Mesendoderm (in vitro differentiated cells): ENCODE measurements around the gene LAMB3.

Experiments used
- DNase-seq: peaks from one replicate; pipeline ENCODE4 v3.0.0; 2013
- H2AK5ac ChIP-seq: 2 replicates; pipeline ENCODE4 v1.6.1; 2013; ENCODE audit warnings: low read length, inconsistent platforms
- H2BK120ac ChIP-seq: 2 replicates; pipeline ENCODE4 v1.6.1; 2013; ENCODE audit warnings: low read depth, mild to moderate bottlenecking, low read length, moderate library complexity, mixed read lengths
- H2BK15ac ChIP-seq: replicated peaks from 2 replicates; pipeline ENCODE4 v1.6.1; 2013; ENCODE audit warnings: low read depth, mild to moderate bottlenecking, moderate library complexity
- H2BK5ac ChIP-seq: 2 replicates; pipeline ENCODE4 v1.6.1; 2013; ENCODE audit warnings: low read length, inconsistent platforms
- H3K18ac ChIP-seq: 2 replicates; pipeline ENCODE4 v1.6.1; 2013; ENCODE audit warnings: mild to moderate bottlenecking, low read length, mixed read lengths
- H3K23ac ChIP-seq: one replicate; pipeline ENCODE4 v1.6.1; 2013; ENCODE audit warnings: low read length
- H3K27ac ChIP-seq: 2 replicates; pipeline ENCODE4 v1.5.1; 2013; ENCODE audit warnings: low read depth, mild to moderate bottlenecking, inconsistent platforms, low read length, moderate library complexity
- H3K27me3 ChIP-seq: 2 replicates; pipeline ENCODE4 v1.6.1; 2013; ENCODE audit warnings: low read length, control low read depth, mild to moderate bottlenecking, inconsistent platforms; ENCODE audit not compliant: insufficient read depth, poor library complexity
- H3K36me3 ChIP-seq: 2 replicates; pipeline ENCODE4 v1.6.1; 2013; ENCODE audit warnings: low read length, inconsistent platforms; ENCODE audit not compliant: control insufficient read depth, insufficient read depth
- H3K4ac ChIP-seq: one replicate; pipeline ENCODE4 v1.6.1; 2013; ENCODE audit warnings: low read depth, mild to moderate bottlenecking, low read length, moderate library complexity
- H3K4me1 ChIP-seq: 2 replicates; pipeline ENCODE4 v1.6.1; 2013; ENCODE audit warnings: low read depth, low read length, inconsistent platforms; ENCODE audit not compliant: control insufficient read depth
- H3K4me2 ChIP-seq: 2 replicates; pipeline ENCODE4 v1.6.1; 2013; ENCODE audit warnings: low read length
- H3K4me3 ChIP-seq: 2 replicates; pipeline ENCODE4 v1.5.1; 2013; ENCODE audit warnings: mild to moderate bottlenecking, low read length
- H3K56ac ChIP-seq: one replicate; pipeline ENCODE4 v1.6.1; 2013; ENCODE audit warnings: low read length
- H3K79me1 ChIP-seq: 2 replicates; pipeline ENCODE4 v1.6.1; 2013; ENCODE audit warnings: low read length, inconsistent platforms
- H3K79me2 ChIP-seq: 2 replicates; pipeline ENCODE4 v1.6.1; 2013; ENCODE audit warnings: mild to moderate bottlenecking, low read length; ENCODE audit not compliant: control insufficient read depth, insufficient read depth
- H3K9ac ChIP-seq: 2 replicates; pipeline ENCODE4 v1.6.1; 2013; ENCODE audit warnings: low read length, inconsistent platforms
- H4K5ac ChIP-seq: one replicate; pipeline ENCODE4 v1.6.1; 2013; ENCODE audit warnings: low read length
- H4K8ac ChIP-seq: one replicate; pipeline ENCODE4 v1.6.1; 2013; ENCODE audit warnings: low read depth, mild to moderate bottlenecking, control low read depth, low read length, moderate library complexity
- WGBS: extraction: QIAGEN DNeasy Blood & Tissue Kit; methylation state at CpG from one replicate; pipeline ENCODE4 v1.1.7; 2013; ENCODE audit warnings: low lambda C conversion rate, missing lambda C conversion rate; ENCODE audit not compliant: insufficient coverage; ENCODE audit errors: extremely low coverage; 5-methylcytosine and 5-hydroxymethylcytosine counted together

Gene LAMB3

DNA sequence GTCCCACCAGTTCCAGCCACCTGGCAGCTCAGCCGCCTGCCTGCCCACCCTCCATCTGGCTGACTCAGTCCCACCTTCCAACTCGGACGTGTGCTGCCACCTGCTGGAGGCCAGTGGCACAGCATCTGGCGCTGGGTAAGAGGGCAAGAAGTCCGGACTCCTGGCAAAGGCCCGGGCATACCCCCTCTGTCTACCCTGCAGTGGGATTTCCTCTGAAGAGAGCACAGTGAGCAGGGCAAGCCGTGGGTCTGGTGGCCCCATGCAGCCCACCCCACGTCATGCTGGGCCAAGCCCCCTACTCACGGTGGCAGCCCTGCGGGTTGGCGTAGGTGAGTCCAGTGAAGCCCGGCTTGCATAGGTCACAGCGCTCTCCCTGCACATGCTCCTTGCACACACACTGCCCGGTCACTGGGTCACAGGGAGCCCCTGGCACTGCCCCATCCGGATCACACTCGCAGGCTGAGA is 24.5 kb downstream of the LAMB3 start:
- Histone ChIP-seq H3K27ac (no peak overlapping the region), H3K18ac (no peak overlapping the region), H3K9ac (no peak overlapping the region), H3K23ac (no peak overlapping the region), H2AK5ac (no peak overlapping the region), H2BK15ac (no peak overlapping the region), H2BK120ac (no peak overlapping the region), H3K79me2 (no peaks in the 10 kb centered on the region), H4K8ac (no peak overlapping the region), H3K79me1 (no peaks in the 10 kb centered on the region), H4K5ac (no peak overlapping the region), H3K36me3 (no peaks in the 10 kb centered on the region), H3K4ac (no peak overlapping the region), H3K4me3 (no peak overlapping the region), H3K27me3 (no peaks in the 10 kb centered on the region), H3K56ac (no peak overlapping the region), H3K4me1 (no peaks in the 10 kb centered on the region), H2BK5ac (no peak overlapping the region), H3K4me2 (no peak overlapping the region)
- DNase-seq: peak; percentile 91
- no CpG with 5 or more reads among the region's 16 CpGs for WGBS

DNA sequence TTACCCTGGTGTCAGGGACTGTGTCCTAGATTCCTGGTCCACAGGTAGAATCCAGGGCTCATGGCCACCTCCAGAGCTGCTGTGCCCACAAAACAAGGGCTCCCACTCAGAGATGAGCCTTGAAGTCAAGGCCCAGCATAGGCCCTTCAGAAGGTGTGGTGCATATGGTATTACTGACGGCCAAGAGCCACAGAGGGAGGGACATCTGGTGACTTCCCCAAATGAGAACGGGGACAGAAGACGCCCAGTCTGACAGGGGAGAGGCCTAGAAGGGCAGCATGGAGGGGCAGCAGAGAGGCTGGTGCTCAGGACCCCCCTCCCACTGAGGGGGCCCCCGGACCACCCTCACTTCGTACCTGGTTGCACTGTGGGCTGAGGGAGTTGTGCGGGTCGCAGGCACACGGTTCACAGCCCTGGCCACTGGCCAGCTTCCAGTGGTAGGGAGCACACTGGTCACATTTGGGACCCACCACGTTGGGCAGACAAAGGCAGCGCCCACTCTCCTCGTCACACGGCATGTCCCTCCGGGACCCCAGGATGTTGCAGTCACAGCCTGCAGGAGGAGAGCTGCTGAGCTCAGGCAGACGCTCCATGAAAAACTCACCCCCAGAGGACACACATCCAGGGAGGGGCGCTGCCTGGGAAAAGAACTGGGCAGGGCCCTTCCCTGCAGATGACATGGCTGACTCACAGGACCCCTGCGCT is 25.0 kb downstream of the LAMB3 start:
- H3K4ac ChIP-seq: no peak overlapping the region
- H3K79me2 ChIP-seq: no peaks in the 10 kb centered on the region
- no peaks in the 10 kb centered on the region for H3K36me3 ChIP-seq
- no peak overlapping the region for H3K4me3 ChIP-seq
- WGBS: no CpG with 5 or more reads among the region's 16 CpGs
- DNase-seq: no peak
- H3K27ac ChIP-seq: no peak overlapping the region
- H3K56ac ChIP-seq: no peak overlapping the region
- no peak overlapping the region for H3K23ac ChIP-seq
- H3K9ac ChIP-seq: no peak overlapping the region
- H3K4me1 ChIP-seq: no peaks in the 10 kb centered on the region
- no peak overlapping the region for H4K8ac ChIP-seq
- H2BK120ac ChIP-seq: no peak overlapping the region
- H3K4me2 ChIP-seq: no peak overlapping the region
- no peak overlapping the region for H2BK15ac ChIP-seq
- no peak overlapping the region for H3K18ac ChIP-seq
- H2AK5ac ChIP-seq: no peak overlapping the region
- no peaks in the 10 kb centered on the region for H3K79me1 ChIP-seq
- H4K5ac ChIP-seq: no peak overlapping the region
- H2BK5ac ChIP-seq: no peak overlapping the region
- no peaks in the 10 kb centered on the region for H3K27me3 ChIP-seq

DNA sequence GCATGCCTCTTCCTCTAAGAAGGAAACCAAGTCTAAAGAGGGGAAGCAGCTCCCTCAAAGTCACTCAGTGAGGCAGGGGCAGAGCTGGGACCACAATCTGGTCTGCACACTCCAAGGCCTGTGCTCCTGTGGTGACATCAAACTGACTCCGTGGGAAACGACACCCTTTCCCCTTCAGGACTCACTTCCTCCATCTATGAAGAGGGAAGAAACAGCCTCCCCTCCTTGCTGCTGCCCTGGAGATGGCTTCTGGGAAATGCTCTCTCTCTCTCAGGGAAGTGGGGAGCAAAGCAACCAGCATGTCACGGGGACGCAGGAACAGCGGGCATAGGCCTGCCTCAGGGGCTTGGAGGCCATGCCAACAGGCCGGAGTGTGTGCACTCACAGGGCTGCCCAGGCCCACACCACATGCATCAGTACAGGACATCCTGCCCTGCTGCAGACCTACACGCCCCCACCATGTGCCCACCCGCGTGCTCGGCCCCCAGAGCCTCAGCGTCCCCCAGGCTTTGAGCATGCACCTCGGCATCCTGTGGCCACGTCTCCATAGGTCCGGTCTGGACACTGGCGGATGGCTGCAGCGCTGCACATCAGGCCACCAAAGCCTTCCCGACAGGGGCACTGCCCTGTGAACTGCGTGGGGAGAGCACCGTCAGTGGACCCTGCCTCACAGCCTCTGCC is 25.7 kb downstream of the LAMB3 start:
- no peak overlapping the region for H3K18ac ChIP-seq
- H2BK120ac ChIP-seq: no peak overlapping the region
- no peak overlapping the region for H3K4me3 ChIP-seq
- H2BK5ac ChIP-seq: no peak overlapping the region
- DNase-seq: no peak
- H3K4me1 ChIP-seq: no peaks in the 10 kb centered on the region
- WGBS: no CpG with 5 or more reads among the region's 19 CpGs
- H3K4me2 ChIP-seq: no peak overlapping the region
- H3K9ac ChIP-seq: no peak overlapping the region
- no peak overlapping the region for H3K27ac ChIP-seq
- no peak overlapping the region for H2AK5ac ChIP-seq
- no peak overlapping the region for H3K23ac ChIP-seq
- no peaks in the 10 kb centered on the region for H3K79me1 ChIP-seq
- H3K79me2 ChIP-seq: no peaks in the 10 kb centered on the region
- no peaks in the 10 kb centered on the region for H3K36me3 ChIP-seq
- H3K56ac ChIP-seq: no peak overlapping the region
- H4K8ac ChIP-seq: no peak overlapping the region
- H3K4ac ChIP-seq: no peak overlapping the region
- H4K5ac ChIP-seq: no peak overlapping the region
- no peak overlapping the region for H2BK15ac ChIP-seq
- H3K27me3 ChIP-seq: no peaks in the 10 kb centered on the region

DNA sequence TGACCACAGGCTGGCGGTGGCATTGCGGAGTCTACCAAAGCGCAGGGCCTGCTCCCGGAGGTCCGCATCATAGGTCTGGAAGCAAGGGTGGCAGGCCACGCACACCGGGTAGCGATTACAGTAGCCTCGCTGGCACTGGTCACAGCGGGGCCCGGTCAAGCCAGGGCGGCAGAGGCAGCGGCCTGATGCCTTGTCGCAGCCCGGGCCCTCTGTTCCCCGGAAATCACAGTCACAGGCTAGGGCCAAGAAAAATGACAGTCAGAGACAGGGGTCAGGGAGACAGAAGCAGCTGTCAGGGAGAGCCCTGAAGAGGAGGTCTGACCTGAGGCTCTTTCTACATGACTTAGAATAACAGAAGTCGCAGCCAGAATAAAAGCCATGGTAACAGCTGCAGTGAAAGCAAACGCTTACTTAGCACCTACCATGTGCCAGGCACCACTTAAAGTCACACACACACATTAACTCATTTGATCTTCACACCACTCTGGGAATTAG is 26.4 kb downstream of the LAMB3 start:
- Histone ChIP-seq H3K4me2 (no peak overlapping the region), H3K4ac (no peak overlapping the region), H3K56ac (no peak overlapping the region), H2BK5ac (no peak overlapping the region), H3K18ac (no peak overlapping the region), H2BK120ac (no peak overlapping the region), H3K4me1 (no peaks in the 10 kb centered on the region), H3K27me3 (no peaks in the 10 kb centered on the region), H3K79me2 (no peaks in the 10 kb centered on the region), H2BK15ac (no peak overlapping the region), H3K36me3 (no peaks in the 10 kb centered on the region), H4K8ac (no peak overlapping the region), H3K79me1 (no peaks in the 10 kb centered on the region), H3K23ac (no peak overlapping the region), H3K4me3 (no peak overlapping the region), H2AK5ac (no peak overlapping the region), H3K27ac (no peak overlapping the region), H4K5ac (no peak overlapping the region), H3K9ac (no peak overlapping the region)
- no CpG with 5 or more reads among the region's 18 CpGs for WGBS
- peak; percentile 61 for DNase-seq

DNA sequence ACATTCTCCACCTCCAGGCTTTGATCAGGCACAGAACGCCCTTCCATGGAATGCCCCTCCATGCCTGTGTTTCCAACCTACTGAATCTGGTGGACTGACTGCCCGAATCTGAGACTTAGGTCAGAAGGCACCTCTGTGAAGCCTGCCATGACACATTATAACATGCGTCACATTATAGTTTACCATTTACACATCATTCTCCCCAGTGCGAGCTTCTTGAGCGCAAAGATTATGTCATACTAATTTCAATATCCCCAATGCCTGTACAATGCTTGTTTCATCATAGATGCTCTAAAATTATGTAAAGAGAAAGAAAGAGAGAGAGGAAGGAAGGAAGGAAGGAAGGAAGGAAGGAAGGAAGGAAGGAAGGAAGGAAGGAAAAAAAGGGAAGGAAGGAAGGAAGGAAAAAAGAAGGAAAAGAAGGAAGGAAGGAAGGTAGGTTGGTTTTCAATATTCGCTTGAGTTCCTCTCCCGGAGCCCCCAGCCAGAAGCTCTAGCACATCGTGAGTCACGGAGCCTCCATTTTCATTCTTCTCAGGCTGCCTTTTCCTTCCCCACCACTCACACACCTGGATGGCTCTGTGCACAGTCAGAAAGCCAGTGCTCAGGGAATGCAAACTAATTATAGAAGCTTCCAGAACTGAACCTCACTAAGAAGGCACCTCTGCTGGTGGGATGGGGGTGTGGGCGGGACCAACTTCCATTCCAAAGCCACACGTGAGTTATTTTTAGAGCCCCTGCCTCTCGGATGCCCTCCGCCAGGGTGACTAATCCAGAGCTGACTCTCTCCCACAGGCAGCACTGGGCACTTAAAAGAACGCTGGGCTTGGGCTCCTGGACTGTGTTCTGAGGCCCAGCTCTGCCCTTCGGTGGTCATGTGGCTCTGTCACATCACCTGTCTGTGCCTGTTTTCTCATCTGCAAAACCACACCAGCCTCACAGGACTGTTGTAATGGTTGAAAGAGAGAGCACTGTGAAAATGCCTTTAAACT is 27.4 kb downstream of the LAMB3 start:
- H3K27me3 ChIP-seq: no peaks in the 10 kb centered on the region
- no peaks in the 10 kb centered on the region for H3K79me1 ChIP-seq
- no peak overlapping the region for H2BK15ac ChIP-seq
- H3K9ac ChIP-seq: no peak overlapping the region
- no peak overlapping the region for H3K4me2 ChIP-seq
- DNase-seq: no peak
- no peak overlapping the region for H3K56ac ChIP-seq
- H2BK120ac ChIP-seq: no peak overlapping the region
- H3K27ac ChIP-seq: no peak overlapping the region
- no peaks in the 10 kb centered on the region for H3K36me3 ChIP-seq
- no peak overlapping the region for H2AK5ac ChIP-seq
- no peak overlapping the region for H3K18ac ChIP-seq
- no peak overlapping the region for H2BK5ac ChIP-seq
- no peaks in the 10 kb centered on the region for H3K79me2 ChIP-seq
- H3K23ac ChIP-seq: no peak overlapping the region
- no peaks in the 10 kb centered on the region for H3K4me1 ChIP-seq
- no peak overlapping the region for H3K4ac ChIP-seq
- no peak overlapping the region for H3K4me3 ChIP-seq
- no peak overlapping the region for H4K8ac ChIP-seq
- H4K5ac ChIP-seq: no peak overlapping the region
- WGBS: no CpG with 5 or more reads among the region's 15 CpGs
